Neural cell (in vitro differentiated cells): ENCODE data around the gene WNT3A.

Experiments used
- EP300 ChIP-seq: fragments of 450-650 bp; conservative IDR thresholded peaks from 2 replicates; pipeline ENCODE4 v1.6.1; 2014; ENCODE audit warnings: antibody characterized with exemption, mild to moderate bottlenecking, moderate library complexity; ENCODE audit not compliant: poor library complexity, severe bottlenecking
- EZH2 ChIP-seq: fragments of 200-600, 300-800 bp; shearing (Covaris generic), sonication (generic); IDR thresholded peaks from 2 replicates; pipeline ENCODE4 v1.6.1; 2014; ENCODE audit warnings: antibody characterized with exemption, low read length, borderline replicate concordance, mild to moderate bottlenecking; ENCODE audit not compliant: insufficient read depth, poor library complexity, severe bottlenecking
- MXI1 ChIP-seq: fragments of 450-650 bp; conservative IDR thresholded peaks from 2 replicates; pipeline ENCODE4 v1.6.1; 2014; ENCODE audit warnings: antibody characterized with exemption, mild to moderate bottlenecking; ENCODE audit not compliant: poor library complexity, severe bottlenecking
- POLR2AphosphoS5 ChIP-seq: IDR thresholded peaks from 2 replicates; pipeline ENCODE4 v1.6.1; 2012
- RAD21 ChIP-seq: fragments of 450-650 bp; conservative IDR thresholded peaks from 2 replicates; pipeline ENCODE4 v1.6.1; 2014; ENCODE audit warnings: antibody characterized with exemption, mild to moderate bottlenecking, moderate library complexity
- TAF1 ChIP-seq: IDR thresholded peaks from 2 replicates; pipeline ENCODE4 v1.6.1; 2012; ENCODE audit warnings: low read depth
- TF ChIP-seq, protein P1 (sequence below): fragments of 450-650 bp; IDR thresholded peaks from 2 replicates; pipeline ENCODE4 v1.5.1; 2014; ENCODE audit warnings: antibody characterized with exemption, mild to moderate bottlenecking, moderate library complexity; ENCODE audit not compliant: poor library complexity, severe bottlenecking
- TF ChIP-seq, protein P2 (sequence below): IDR thresholded peaks from 2 replicates; pipeline ENCODE4 v1.6.1; 2012; ENCODE audit warnings: borderline replicate concordance

DNA sequence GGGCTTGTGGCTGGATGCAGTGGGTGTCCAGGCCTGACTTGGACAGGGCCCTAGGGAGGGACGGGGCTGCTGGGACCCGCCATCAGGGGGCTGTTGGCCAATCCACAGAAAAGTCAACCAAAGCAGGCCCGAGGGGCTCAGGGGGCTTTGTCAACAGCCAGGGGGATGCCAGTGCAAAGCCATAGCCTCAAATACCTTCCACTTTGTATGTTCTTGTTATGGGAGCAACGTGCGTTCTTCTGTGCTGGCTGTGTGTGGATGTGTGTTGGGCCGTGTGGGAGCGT lies 40.3 kb downstream of the WNT3A start:
- TF ChIP-seq, protein P1, sequence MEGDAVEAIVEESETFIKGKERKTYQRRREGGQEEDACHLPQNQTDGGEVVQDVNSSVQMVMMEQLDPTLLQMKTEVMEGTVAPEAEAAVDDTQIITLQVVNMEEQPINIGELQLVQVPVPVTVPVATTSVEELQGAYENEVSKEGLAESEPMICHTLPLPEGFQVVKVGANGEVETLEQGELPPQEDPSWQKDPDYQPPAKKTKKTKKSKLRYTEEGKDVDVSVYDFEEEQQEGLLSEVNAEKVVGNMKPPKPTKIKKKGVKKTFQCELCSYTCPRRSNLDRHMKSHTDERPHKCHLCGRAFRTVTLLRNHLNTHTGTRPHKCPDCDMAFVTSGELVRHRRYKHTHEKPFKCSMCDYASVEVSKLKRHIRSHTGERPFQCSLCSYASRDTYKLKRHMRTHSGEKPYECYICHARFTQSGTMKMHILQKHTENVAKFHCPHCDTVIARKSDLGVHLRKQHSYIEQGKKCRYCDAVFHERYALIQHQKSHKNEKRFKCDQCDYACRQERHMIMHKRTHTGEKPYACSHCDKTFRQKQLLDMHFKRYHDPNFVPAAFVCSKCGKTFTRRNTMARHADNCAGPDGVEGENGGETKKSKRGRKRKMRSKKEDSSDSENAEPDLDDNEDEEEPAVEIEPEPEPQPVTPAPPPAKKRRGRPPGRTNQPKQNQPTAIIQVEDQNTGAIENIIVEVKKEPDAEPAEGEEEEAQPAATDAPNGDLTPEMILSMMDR, result no peak
- TF ChIP-seq EZH2, result no peak
- TF ChIP-seq POLR2AphosphoS5, result no peak
- no peak for TF ChIP-seq TAF1
- TF ChIP-seq, protein P2, sequence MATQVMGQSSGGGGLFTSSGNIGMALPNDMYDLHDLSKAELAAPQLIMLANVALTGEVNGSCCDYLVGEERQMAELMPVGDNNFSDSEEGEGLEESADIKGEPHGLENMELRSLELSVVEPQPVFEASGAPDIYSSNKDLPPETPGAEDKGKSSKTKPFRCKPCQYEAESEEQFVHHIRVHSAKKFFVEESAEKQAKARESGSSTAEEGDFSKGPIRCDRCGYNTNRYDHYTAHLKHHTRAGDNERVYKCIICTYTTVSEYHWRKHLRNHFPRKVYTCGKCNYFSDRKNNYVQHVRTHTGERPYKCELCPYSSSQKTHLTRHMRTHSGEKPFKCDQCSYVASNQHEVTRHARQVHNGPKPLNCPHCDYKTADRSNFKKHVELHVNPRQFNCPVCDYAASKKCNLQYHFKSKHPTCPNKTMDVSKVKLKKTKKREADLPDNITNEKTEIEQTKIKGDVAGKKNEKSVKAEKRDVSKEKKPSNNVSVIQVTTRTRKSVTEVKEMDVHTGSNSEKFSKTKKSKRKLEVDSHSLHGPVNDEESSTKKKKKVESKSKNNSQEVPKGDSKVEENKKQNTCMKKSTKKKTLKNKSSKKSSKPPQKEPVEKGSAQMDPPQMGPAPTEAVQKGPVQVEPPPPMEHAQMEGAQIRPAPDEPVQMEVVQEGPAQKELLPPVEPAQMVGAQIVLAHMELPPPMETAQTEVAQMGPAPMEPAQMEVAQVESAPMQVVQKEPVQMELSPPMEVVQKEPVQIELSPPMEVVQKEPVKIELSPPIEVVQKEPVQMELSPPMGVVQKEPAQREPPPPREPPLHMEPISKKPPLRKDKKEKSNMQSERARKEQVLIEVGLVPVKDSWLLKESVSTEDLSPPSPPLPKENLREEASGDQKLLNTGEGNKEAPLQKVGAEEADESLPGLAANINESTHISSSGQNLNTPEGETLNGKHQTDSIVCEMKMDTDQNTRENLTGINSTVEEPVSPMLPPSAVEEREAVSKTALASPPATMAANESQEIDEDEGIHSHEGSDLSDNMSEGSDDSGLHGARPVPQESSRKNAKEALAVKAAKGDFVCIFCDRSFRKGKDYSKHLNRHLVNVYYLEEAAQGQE, result no peak
- no peak for TF ChIP-seq RAD21
- no peak for TF ChIP-seq MXI1
- TF ChIP-seq EP300, result no peak
